GM23248 (cell line): ENCODE data around the gene RNF25.

ENCODE experiments used
- EZH2 ChIP-seq: fragments of 200-600 bp; sonication (generic); IDR thresholded peaks from 2 replicates; pipeline ENCODE4 v1.6.1; 2018; ENCODE audit warnings: antibody characterized with exemption, mild to moderate bottlenecking; ENCODE audit not compliant: insufficient read depth, poor library complexity, severe bottlenecking
- EZH2phosphoT487 ChIP-seq: fragments of 200-600 bp; sonication (generic); IDR thresholded peaks from 2 replicates; pipeline ENCODE4 v1.6.1; 2018; ENCODE audit warnings: antibody characterized with exemption, moderate library complexity, mild to moderate bottlenecking, low read depth; ENCODE audit not compliant: insufficient read depth

DNA sequence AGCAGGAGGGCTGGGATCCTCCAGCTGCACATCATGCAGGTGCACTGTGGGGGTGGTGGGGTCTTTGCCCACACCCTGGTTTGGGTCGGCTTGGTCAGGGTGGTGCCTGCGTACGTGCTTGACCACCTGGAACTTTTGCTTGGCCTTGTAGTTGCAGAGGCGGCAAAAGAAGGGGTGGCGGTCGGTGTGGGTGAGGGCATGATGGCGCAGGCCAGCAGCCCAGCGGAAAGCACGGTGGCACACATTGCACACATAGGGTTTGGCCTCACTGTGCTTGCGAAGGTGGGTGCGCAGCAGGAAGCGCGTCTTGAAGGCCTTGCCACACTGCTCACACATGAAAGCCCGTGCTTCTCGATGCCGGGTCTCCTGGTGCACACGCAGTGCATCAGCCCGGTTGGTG lies 33.4 kb downstream of the RNF25 start:
- TF ChIP-seq EZH2phosphoT487, result no peak
- no peak for TF ChIP-seq EZH2
